KOPT-K1 (cell line): ENCODE measurements around the gene RUNX3.

ENCODE experiments used
- H3K27ac ChIP-seq: fragments of 200-600 bp; sonication (generic); 2 replicates; pipeline ENCODE4 v1.5.1; 2016; ENCODE audit warnings: antibody characterized with exemption, mild to moderate bottlenecking, low read depth, low read length; ENCODE audit not compliant: poor library complexity, severe bottlenecking
- H3K36me3 ChIP-seq: fragments of 200-600 bp; sonication (generic); 2 replicates; pipeline ENCODE4 v1.5.1; 2017; ENCODE audit warnings: antibody characterized with exemption, mild to moderate bottlenecking, low read length, moderate library complexity; ENCODE audit not compliant: insufficient read depth
- H3K9me3 ChIP-seq: fragments of 200-600 bp; sonication (generic); 2 replicates; pipeline ENCODE4 v1.5.1; 2017; ENCODE audit warnings: antibody characterized with exemption, low read length, mild to moderate bottlenecking; ENCODE audit not compliant: insufficient read depth, poor library complexity, severe bottlenecking

Gene RUNX3

DNA sequence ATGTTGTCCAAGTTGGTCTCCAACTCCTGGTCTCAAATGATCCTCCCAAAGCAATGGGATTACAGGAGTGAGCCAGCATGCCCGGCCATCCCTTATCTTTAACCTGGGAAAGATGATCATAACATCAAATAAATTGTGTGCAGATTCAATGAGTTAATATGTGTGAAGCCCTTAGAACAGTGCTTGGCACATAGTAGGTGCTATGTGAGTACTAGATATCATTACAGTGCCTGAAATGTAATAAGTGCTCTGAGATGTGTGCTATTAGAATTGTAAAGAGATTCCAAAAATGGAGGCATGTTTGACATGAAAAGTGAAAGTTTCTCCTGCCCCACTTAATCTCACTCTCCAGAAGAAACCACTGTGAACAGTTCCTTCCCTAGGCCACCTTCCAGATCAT, 71.8 kb downstream of the RUNX3 start:
- no peaks in the 10 kb centered on the region for H3K36me3 ChIP-seq
- no peaks in the 10 kb centered on the region for H3K9me3 ChIP-seq
- H3K27ac ChIP-seq, result no peak overlapping the region

DNA sequence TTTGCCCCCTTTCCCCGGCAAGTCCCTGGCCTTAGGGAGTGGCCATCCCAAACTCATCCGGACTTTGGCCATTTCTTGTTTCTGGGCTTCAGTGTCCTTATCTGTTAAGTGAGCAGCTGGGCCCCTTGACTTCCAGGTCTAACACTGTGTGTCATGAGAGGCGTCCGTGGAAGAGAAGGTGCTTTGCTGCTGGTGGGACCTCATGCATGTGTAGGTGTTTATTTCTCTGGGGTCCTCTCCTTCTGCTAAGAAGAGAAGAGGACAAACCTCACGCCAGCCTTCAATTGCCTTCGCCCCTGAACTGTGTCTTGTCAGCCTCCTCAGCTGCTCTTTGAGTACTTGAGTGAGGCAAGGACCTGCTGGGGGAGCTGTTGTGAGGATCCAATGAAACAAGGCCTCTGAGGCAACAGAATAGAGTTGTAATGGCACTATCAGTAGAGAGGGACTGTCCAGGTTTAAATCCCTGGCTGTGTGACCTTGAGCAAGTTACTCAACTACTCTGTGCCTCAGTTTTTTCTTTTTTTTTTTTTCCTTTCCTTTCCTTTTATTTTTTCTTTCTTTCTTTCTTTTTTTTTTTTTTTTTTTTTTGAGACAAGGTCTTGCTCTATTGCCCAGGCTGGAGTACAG, 72.5 kb downstream of the RUNX3 start:
- Histone ChIP-seq H3K27ac (no peak overlapping the region), H3K9me3 (no peaks in the 10 kb centered on the region), H3K36me3 (no peaks in the 10 kb centered on the region)

DNA sequence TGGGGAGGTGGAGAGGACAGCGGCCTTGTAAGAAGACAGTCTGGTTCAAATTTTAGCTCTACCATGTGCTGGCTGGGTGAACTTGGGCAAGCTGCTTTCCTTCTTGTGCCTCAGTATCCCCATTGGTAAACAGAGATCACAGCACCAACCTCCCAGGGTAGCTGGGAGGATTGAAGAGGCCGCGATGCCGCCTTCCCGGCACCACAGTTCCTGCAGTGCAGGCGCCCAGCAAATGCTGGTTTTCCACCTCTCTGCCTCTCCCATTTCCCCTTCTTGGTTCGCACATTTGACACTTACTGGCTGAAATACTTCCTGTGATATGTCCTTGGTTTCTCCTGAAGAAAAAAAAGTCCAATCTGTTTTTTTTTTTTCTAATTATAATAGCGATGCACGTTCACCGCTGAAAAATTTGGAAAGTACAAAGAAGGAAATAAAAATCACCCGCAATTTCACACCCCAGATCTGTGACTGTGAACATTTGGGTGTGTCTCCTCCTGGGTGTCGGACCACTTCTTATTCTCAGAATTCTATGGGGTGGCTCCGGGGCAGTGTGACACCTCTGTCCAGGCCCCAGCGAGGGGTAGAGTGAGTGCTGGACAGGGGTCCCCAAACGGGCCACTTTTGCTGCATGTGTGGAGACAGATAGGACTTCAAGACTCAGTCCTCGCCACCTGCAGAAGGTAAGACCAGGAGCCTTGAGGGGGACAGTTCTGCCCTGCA, 73.1 kb downstream of the RUNX3 start:
- Histone ChIP-seq H3K9me3 (no peaks in the 10 kb centered on the region), H3K36me3 (no peaks in the 10 kb centered on the region), H3K27ac (no peak overlapping the region)

DNA sequence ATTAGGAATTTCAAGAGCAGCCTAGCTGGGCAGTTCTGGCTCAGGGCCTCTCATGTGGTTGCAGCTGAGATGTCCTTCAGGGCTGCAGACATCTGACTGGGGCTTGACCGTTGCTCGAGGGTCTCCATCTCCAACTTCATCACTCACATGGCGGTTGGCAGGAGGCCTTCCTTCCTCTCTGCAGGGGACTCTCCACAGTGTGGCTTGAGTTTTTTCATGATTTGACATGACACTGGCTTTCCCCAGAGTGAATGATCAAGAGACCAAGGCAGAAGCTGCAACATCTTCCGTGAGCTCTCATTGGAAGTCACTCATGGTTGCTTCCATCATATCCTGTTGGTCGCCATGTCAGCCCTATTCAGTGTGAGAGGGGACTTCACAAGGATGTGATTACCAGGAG, 74.6 kb downstream of the RUNX3 start:
- Histone ChIP-seq H3K27ac (no peak overlapping the region), H3K9me3 (no peaks in the 10 kb centered on the region), H3K36me3 (no peaks in the 10 kb centered on the region)

DNA sequence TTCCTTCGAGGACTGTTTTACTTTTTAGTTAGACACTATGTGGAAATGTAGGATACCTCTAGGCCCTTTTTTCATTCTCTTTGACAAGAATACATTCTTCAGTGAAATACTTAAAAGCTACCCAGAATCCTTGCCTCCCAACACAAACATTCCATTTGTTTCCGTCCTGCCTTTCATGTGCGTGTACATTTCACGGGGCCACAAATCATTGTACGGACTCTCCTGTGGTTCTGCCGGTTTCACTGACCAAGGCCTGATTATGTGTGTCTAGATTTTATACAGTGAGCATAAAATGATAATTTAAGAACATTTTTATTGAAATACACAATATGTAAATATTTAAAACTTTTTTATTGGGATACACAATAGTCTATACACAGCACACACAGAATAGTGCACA, 76.4 kb downstream of the RUNX3 start:
- Histone ChIP-seq H3K9me3 (no peaks in the 10 kb centered on the region), H3K27ac (no peak overlapping the region), H3K36me3 (no peaks in the 10 kb centered on the region)

DNA sequence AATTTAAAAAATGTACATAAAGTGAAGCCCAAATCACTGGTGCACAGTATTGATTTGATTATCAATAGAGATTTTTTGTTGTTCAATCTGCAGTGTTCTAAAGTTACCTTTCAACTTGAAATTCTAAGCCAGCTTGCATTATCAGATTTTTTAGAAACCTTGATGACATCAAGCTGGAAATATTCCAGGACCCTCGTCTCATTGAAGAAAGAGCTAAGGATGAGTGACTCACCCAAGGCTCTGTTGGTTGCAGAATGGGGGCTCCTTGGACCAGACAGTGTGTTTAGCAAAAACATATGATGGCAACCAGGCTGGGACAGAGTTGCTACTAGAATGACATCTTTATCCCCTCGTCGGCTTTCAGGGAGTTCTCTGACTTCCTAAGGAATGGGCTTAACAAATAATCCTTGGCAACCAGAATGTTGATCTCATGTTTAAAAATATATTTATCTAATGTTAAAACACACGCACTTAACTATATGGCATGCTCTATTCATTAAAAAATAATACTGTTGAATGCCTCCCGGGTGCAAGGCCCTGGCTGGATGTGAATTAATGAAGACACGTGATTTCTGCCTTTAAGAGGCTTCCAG, 79.7 kb downstream of the RUNX3 start:
- H3K9me3 ChIP-seq, result no peaks in the 10 kb centered on the region
- H3K36me3 ChIP-seq, result no peaks in the 10 kb centered on the region
- no peak overlapping the region for H3K27ac ChIP-seq

DNA sequence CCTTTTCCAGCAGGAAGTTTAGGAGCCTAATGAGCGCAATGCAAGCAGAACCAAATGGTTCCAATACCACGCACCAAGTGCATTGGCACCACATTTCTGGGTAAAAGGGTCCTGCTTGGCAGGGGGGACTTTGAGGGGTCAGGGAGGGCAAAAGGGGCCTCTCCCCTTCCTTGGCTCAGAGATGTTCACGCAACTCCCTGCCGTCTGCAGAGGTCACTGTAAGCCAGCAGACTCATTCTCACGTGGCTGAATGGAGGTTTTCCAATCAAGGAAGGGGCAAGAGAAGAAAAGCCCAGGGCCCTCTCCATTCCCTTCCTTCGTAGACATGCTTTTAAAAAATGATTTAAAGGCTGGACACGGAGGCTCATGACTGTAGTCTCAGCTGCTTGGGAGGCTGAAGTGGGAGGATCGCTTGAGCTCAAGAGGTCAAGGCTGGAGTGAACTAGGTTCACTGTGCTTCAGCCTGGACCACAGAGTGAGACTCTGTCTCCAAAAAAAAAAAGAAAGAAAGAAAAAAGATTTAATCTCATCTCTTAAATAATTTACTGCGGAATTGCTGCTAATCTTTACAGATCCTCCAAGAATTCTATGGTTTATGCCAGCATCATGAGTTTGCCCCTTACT, 80.3 kb downstream of the RUNX3 start:
- H3K36me3 ChIP-seq, result no peaks in the 10 kb centered on the region
- H3K9me3 ChIP-seq, result no peaks in the 10 kb centered on the region
- no peak overlapping the region for H3K27ac ChIP-seq
